ENCODE measurements around the gene AGBL2.

GRCh38 chr11:47646019-47646418, 69.2 kb downstream of the AGBL2 start:
- TF ChIP-seq CTCF (IDR thresholded peaks at IDR 0.05) (no peak), POLR2A (IDR thresholded peaks at IDR 0.05) (no peak)

Measured in upper lobe of left lung (tissue), 4 donors.